CD14-positive monocyte (primary cell): ENCODE measurements around the gene ZNF384. TPM values are rescaled to one million over a fixed set of nuclear protein-coding genes. Genes with fewer than 3 reads are reported as not detected.

Experiments used
- DNase-seq, 3 donors: peaks; one replicate each; pipeline ENCODE4 v3.0.0-alpha.2; 2011 to 2022
- H2AFZ ChIP-seq: 2 replicates; pipeline ENCODE4 v1.6.0; 2012; ENCODE audit warnings: mild to moderate bottlenecking, low read depth, low read length, inconsistent platforms; ENCODE audit not compliant: insufficient read depth, poor library complexity, severe bottlenecking
- H3K27ac ChIP-seq, 2 donors: 1 replicate in 1 of 2; 2 replicates in 1 of 2; pipeline ENCODE4 v1.5.1; 2012 to 2013; ENCODE audit warnings: low read length in 2 of 2, control low read depth in 1 of 2, inconsistent platforms in 1 of 2, low read depth in 1 of 2, mild to moderate bottlenecking in 1 of 2
- H3K27me3 ChIP-seq, 2 donors: one replicate each; pipeline versions ENCODE4 v1.6.0 to v1.6.1; 2011 to 2013; ENCODE audit warnings: low read length in 2 of 2; ENCODE audit not compliant: control insufficient read depth in 2 of 2, insufficient read depth in 2 of 2
- H3K36me3 ChIP-seq, 2 donors: replicated peaks in 1 of 2; 1 replicate in 1 of 2; 2 replicates in 1 of 2; pipeline versions ENCODE4 v1.5.1 to v1.6.1; 2012 to 2013; ENCODE audit warnings: low read length in 2 of 2, control low read depth in 1 of 2, inconsistent platforms in 1 of 2, mild to moderate bottlenecking in 1 of 2; ENCODE audit not compliant: insufficient read depth in 2 of 2, control insufficient read depth in 1 of 2
- H3K4me1 ChIP-seq, 2 donors: 1 replicate in 1 of 2; 2 replicates in 1 of 2; pipeline versions ENCODE4 v1.5.1 to v1.6.1; 2012 to 2013; ENCODE audit warnings: low read length in 2 of 2, control low read depth in 1 of 2, inconsistent platforms in 1 of 2, mild to moderate bottlenecking in 1 of 2, moderate library complexity in 1 of 2; ENCODE audit not compliant: insufficient read depth in 2 of 2, control insufficient read depth in 1 of 2
- H3K4me2 ChIP-seq: replicated peaks from 2 replicates; pipeline ENCODE3; 2012; ENCODE audit warnings: low read length, moderate library complexity, mild to moderate bottlenecking; ENCODE audit not compliant: poor library complexity, severe bottlenecking; ENCODE audit errors: extremely low read depth
- H3K4me3 ChIP-seq, 3 experiments: fragments of 200-600 bp in 1 of 3; sonication (generic) in 1 of 3; replicated peaks in 1 of 3; 1 replicate in 2 of 3; 2 replicates in 1 of 3; pipeline ENCODE4 v1.5.1; 2011 to 2013; ENCODE audit warnings: low read length in 3 of 3, mild to moderate bottlenecking in 3 of 3, control low read depth in 2 of 3, low read depth in 2 of 3, inconsistent platforms in 1 of 3, moderate library complexity in 1 of 3
- H3K79me2 ChIP-seq: 2 replicates; pipeline ENCODE4 v1.6.0; 2012; ENCODE audit warnings: mild to moderate bottlenecking, control low read depth, inconsistent platforms, low read length, moderate library complexity; ENCODE audit not compliant: insufficient read depth
- H3K9ac ChIP-seq: 2 replicates; pipeline ENCODE4 v1.6.0; 2017; ENCODE audit warnings: low read length, mild to moderate bottlenecking; ENCODE audit not compliant: insufficient read depth, poor library complexity, severe bottlenecking
- H3K9me3 ChIP-seq, 2 donors: replicated peaks in 1 of 2; 1 replicate in 1 of 2; 2 replicates in 1 of 2; pipeline versions ENCODE4 v1.5.1 to v1.6.1; 2012 to 2013; ENCODE audit warnings: low read length in 2 of 2, control low read depth in 1 of 2; ENCODE audit not compliant: control insufficient read depth in 1 of 2, insufficient read depth in 1 of 2
- H4K20me1 ChIP-seq: 2 replicates; pipeline ENCODE4 v1.6.0; 2012; ENCODE audit warnings: mild to moderate bottlenecking, low read length, control low read depth, moderate library complexity; ENCODE audit not compliant: insufficient read depth
- H3K27ac Mint-ChIP-seq, 7 donors: one replicate each; pipeline ENCODE4 v1.8.0; 2020; ENCODE audit warnings: mild to moderate bottlenecking in 7 of 7, mixed read lengths in 7 of 7, moderate library complexity in 6 of 7, inconsistent platforms in 2 of 7
- H3K27me3 Mint-ChIP-seq, 3 donors: one replicate each; pipeline ENCODE4 v1.8.0; 2021 to 2022; ENCODE audit warnings: low read depth in 3 of 3, mild to moderate bottlenecking in 3 of 3, mixed read lengths in 3 of 3, moderate library complexity in 3 of 3, inconsistent platforms in 1 of 3
- H3K36me3 Mint-ChIP-seq, 2 donors: one replicate each; pipeline ENCODE4 v1.8.0; 2020; ENCODE audit warnings: mixed read lengths in 2 of 2, inconsistent platforms in 1 of 2, mild to moderate bottlenecking in 1 of 2
- H3K4me1 Mint-ChIP-seq: one replicate; pipeline ENCODE4 v1.8.0; 2020; ENCODE audit warnings: mild to moderate bottlenecking, mixed read lengths
- H3K4me3 Mint-ChIP-seq, 2 donors: one replicate each; pipeline ENCODE4 v1.8.0; 2020; ENCODE audit warnings: mild to moderate bottlenecking in 2 of 2, mixed read lengths in 2 of 2, moderate library complexity in 1 of 2
- H3K9me3 Mint-ChIP-seq, 7 donors: one replicate each; pipeline ENCODE4 v1.8.0; 2020 to 2022; ENCODE audit warnings: mixed read lengths in 7 of 7, mild to moderate bottlenecking in 6 of 7, moderate library complexity in 6 of 7, inconsistent platforms in 2 of 7
- WGBS: methylation state at CpG from one replicate; pipeline ENCODE4 v1.1.5; 2013; ENCODE audit warnings: missing lambda C conversion rate; ENCODE audit not compliant: insufficient coverage; 5-methylcytosine and 5-hydroxymethylcytosine counted together
- intact Hi-C, 2 donors: fragments of 100-400 bp; cut with micrococcal nuclease; formaldehyde crosslinking; loops; one replicate each; pipeline versions ENCODE4 v1.15.0 to v1.15.1; 2023
- polyA plus RNA-seq, 3 donors: library from polyadenylated mRNA; depleted of rRNA in 1 of 3; unstranded in 2 of 3; stranded (reverse) in 1 of 3; fragments of 300-500 nt in 2 of 3; fragments of >200 nt in 1 of 3; fragmentation: Illumina TruSeq in 2 of 3; gene quantifications; 1 replicate in 2 of 3; 2 replicates in 1 of 3; pipeline ENCODE4 v1.2.3, GENCODE V29; 2012 to 2021
- TF ChIP-seq, protein P1 (sequence below): fragments of 200-600 bp; IDR thresholded peaks from one replicate; pipeline ENCODE4 v1.8.0; 2022; ENCODE audit warnings: antibody characterized with exemption, mild to moderate bottlenecking

The ZNF384 gene
- polyA plus RNA-seq, 3 donors, result 9.6 to 87.0 (median 10.9) TPM

DNA sequence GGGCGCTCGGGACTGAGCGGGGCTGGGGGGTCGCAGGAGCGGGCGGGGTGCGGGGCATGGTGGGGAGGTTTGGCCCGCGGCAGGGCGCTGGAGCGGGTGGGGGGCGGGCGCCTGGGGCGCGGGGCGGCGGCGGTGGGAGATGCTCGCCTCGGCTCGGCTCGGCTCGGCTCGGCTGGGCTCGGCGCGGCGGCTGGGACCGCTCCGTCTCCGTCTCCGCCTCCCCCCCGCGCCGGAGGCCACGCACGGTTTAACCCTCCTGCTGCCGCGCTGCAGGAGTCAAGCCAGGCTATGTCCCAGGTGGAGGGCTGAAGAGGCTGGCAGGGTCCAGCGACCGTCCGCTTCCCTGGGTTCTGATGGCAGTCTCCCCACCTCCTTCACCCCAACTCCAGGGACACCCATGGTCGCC, 11.5 kb upstream of the ZNF384 start, which contains the start of gene PIANP:
TSS of gene PIANP (minus strand) at position 170 of the 406 bp plus-strand sequence. CDS start 2,754 bp downstream, outside the sequence.
- H3K9me3 ChIP-seq, result peaks cover 8 to 26% of the 10 kb centered on the region in 2 donors
- H3K4me3 Mint-ChIP-seq, result peak within 1 kb of the TSS; percentile 65 to 84
- 0% methylated on average over 28 of the region's 43 CpGs for WGBS
- H3K9me3 Mint-ChIP-seq, result peaks cover 4 to 23% (median 14%) of the 10 kb centered on the region in 7 donors
- no peaks in the 10 kb centered on the region for H3K36me3 ChIP-seq
- H3K4me1 ChIP-seq, result peaks cover 7 to 12% of the 10 kb centered on the region in 2 donors
- TF ChIP-seq, protein P1, sequence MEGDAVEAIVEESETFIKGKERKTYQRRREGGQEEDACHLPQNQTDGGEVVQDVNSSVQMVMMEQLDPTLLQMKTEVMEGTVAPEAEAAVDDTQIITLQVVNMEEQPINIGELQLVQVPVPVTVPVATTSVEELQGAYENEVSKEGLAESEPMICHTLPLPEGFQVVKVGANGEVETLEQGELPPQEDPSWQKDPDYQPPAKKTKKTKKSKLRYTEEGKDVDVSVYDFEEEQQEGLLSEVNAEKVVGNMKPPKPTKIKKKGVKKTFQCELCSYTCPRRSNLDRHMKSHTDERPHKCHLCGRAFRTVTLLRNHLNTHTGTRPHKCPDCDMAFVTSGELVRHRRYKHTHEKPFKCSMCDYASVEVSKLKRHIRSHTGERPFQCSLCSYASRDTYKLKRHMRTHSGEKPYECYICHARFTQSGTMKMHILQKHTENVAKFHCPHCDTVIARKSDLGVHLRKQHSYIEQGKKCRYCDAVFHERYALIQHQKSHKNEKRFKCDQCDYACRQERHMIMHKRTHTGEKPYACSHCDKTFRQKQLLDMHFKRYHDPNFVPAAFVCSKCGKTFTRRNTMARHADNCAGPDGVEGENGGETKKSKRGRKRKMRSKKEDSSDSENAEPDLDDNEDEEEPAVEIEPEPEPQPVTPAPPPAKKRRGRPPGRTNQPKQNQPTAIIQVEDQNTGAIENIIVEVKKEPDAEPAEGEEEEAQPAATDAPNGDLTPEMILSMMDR, result no peak
- intact Hi-C loops, result no loop called here
- H3K27me3 Mint-ChIP-seq, result peaks cover 80 to 93% (median 84%) of the 10 kb centered on the region in 3 donors
- peaks cover 28% of the 10 kb centered on the region for H3K4me1 Mint-ChIP-seq
- H2AFZ ChIP-seq, result no peak within 1 kb of the TSS
- no peaks in the 10 kb centered on the region for H4K20me1 ChIP-seq
- no peak within 1 kb of the TSS for H3K9ac ChIP-seq
- H3K27me3 ChIP-seq, result peaks cover 46 to 73% of the 10 kb centered on the region in 2 donors
- H3K27ac ChIP-seq, result no peak within 1 kb of the TSS
- DNase-seq, result no peak
- H3K4me3 ChIP-seq, result peak within 1 kb of the TSS in 1 of 3 experiments; percentile 38
- peaks cover 3 to 11% of the 10 kb centered on the region in 2 donors for H3K36me3 Mint-ChIP-seq
- H3K27ac Mint-ChIP-seq, result peak within 1 kb of the TSS in 2 of 7 donors; percentile 37 to 43
- no peaks in the 10 kb centered on the region for H3K79me2 ChIP-seq
- H3K4me2 ChIP-seq, result peak within 1 kb of the TSS; percentile 37

DNA sequence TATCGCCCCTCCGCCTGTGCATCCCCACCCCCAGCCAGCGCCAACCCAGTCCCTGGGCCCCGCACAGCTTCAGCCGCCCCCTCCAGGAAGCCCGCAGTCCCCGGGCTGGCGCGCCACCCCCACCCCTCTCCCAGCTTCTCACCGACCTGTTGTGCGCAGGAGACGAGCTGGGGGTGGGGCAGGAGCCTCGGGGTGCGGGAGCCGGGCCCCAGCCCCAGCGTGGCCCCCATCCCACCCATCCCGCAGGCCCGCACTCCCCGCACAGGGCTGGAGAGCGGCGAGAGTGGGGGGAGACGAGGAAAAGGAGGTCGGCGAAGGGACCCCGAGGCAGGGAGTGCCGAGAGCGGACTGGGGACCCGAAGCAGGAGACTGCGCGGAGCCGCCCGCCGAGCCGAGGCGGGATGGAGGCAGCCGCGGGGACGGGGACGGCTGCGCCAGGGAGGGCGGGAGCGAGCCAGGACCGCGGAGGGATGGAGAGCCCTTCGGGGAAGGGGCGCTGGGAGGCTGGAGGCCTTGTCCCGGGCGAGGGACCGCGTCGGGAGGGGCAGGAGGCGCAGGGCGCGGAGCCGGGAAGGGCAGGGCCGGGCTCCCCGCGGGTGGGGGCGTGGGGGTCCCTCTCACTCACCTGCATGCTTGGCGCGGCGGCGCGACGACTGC, 10.9 kb upstream of the ZNF384 start:
- no peak for DNase-seq
- H3K27me3 ChIP-seq, result peaks cover 46 to 73% of the 10 kb centered on the region in 2 donors
- H4K20me1 ChIP-seq, result no peaks in the 10 kb centered on the region
- intact Hi-C loops, result loop anchor here (5.0 to 10.0 kb wide), 2 partner anchors 55 to 83 kb away; partner anchors contain the start of gene ACRBP (in 1 of the 2)
- Mint-ChIP-seq H3K4me1 (peaks cover 30% of the 10 kb centered on the region), H3K4me3 (peak overlapping the region in 1 of 2 donors; percentile 74), H3K27me3 (peaks cover 77 to 89% (median 79%) of the 10 kb centered on the region in 3 donors), H3K9me3 (peaks cover 4 to 20% (median 14%) of the 10 kb centered on the region in 7 donors), H3K36me3 (peaks cover 3 to 11% of the 10 kb centered on the region in 2 donors), H3K27ac (no peak overlapping the region)
- H3K36me3 ChIP-seq, result no peaks in the 10 kb centered on the region
- H3K4me2 ChIP-seq, result peak overlapping the region; percentile 37
- H3K4me1 ChIP-seq, result peaks cover 7 to 12% of the 10 kb centered on the region in 2 donors
- WGBS, result under 1% methylated on average over 45 of the region's 65 CpGs
- H3K4me3 ChIP-seq, result peak overlapping the region in 1 of 3 experiments; percentile 38
- TF ChIP-seq, protein P1, result no peak
- H3K9ac ChIP-seq, result no peak overlapping the region
- no peak overlapping the region for H3K27ac ChIP-seq
- no peak overlapping the region for H2AFZ ChIP-seq
- H3K9me3 ChIP-seq, result peaks cover 8 to 26% of the 10 kb centered on the region in 2 donors
- H3K79me2 ChIP-seq, result no peaks in the 10 kb centered on the region
